ENCODE results near the gene PDE4C. TPM values are rescaled to one million over a fixed set of nuclear protein-coding genes. Genes with fewer than 3 reads are reported as not detected.

The PDE4C gene
- 0.36 TPM in 1 of 2 replicates, not detected in the other for polyA plus RNA-seq

GRCh38 chr19:18225702-18226468 lies at the start of gene PDE4C:
Gene PDE4C, minus strand, starts transcription at chr19:18226438. Its CDS starts 23 bp downstream, at chr19:18226415.

DNA sequence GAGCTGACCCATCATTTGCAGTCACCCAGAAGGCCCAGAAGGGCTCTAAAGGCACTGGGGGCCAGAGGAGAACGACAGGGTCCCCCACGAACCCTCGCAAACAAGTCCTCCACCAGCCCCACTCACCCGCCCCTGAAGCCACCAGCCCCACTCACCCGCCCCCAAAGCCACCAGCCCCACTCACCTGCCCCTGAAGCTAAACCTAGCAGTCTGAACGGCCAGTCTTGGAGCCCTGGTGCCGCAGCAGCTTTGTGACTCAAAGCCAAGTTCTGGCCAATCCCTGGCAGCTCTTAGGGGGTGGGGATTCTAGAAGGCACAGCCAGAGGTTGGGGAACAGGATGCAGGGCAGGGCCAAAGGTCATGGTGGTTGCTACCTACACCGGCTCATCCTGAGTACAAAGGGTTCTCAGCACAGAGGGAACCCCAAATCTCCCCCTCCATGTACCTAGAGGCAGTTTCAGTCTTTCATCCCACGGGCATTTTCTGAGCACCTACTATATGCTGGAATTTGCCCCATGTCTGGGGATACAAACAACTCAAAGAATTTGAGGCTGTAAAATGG lies 48.1 kb upstream of the PDE4C start, which contains the start of gene IQCN:
Gene IQCN (minus strand): TSS at position 234 of the 562 bp plus-strand sequence. CDS start 4,974 bp downstream, outside the sequence.

DNA sequence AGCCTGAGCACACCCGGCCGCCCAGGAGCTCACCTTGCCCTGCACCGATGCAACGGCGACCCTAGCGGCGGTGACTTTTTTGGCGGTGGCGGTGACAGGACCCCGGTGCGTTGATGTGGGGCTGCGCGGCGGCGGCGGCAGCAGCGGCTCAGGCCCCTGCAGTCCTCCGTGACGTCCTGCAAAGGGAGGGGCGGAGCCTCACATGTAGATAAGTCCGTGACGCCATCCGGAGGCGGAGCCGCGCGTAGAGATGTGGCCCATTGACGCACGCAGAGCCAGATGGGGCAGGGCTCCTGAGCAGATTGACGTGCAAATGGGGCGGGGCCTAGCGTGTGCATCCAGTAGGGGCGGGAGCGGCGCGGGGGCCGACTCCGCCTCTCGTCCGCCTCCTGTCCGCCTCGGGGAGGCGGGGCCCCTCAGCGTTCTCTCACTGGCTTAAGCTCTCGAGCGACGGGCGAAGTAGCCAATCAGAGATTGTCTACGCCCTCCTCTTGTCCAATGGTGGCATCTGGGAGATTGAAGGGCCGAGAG lies 22.3 kb downstream of the PDE4C start, which contains the start of gene RAB3A:
Gene RAB3A (minus strand): TSS at position 180 of the 531 bp plus-strand sequence. CDS start 1,302 bp downstream, outside the sequence.

DNA sequence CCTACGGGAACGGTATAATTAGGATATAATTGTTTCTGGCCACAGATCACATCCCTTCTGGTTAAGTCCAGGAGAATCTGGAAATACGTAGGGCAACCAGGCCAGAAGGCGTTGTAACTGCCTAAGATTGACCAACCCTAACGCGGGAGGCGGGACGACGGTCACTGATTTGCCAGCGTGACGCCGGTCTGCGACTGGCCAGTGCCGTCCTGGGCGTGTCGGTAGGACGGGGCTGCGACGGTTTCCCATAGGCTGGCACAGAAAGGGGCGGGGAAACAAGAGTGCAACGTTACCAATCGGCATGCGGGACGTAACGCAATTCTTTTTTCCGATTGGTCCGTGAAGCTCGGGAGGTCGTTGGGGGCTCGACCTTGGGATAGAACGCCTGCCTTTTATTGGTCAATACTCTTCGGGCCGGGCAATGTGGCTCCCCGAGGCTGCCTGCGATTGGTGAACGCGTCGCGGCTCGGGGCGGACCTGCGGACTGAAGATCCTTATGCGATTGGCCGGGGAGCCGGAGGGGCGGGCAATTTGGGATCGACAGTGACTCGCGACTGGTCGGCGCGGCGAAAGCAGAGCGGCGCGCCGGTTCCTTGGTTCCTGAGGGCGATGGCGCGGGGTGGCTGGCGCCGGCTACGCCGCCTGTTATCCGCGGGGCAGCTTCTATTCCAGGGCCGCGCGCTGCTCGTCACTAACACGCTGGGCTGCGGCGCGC lies 33.4 kb downstream of the PDE4C start, which contains the start of gene MPV17L2:
Gene MPV17L2 (plus strand): TSS at position 546 of the 715 bp plus-strand sequence. CDS start 64 bp downstream, at position 610.

Other genes with a start within 250 kb of the PDE4C start
- 0.15 and 0.99 TPM in 2 replicates for gene ARRDC2, start 218.3 kb downstream of the PDE4C start, polyA plus RNA-seq
- not detected in 2 replicates for gene IL12RB1, start 139.5 kb downstream of the PDE4C start, polyA plus RNA-seq
- gene MAST3, start 128.7 kb downstream of the PDE4C start, polyA plus RNA-seq: 0.20 and 7.9 TPM in 2 replicates
- 0.67 and 1.1 TPM in 2 replicates for gene PIK3R2, start 73.3 kb downstream of the PDE4C start, polyA plus RNA-seq
- 0.28 TPM in 1 of 2 replicates, not detected in the other for gene IFI30, start 52.6 kb downstream of the PDE4C start, polyA plus RNA-seq
- gene MPV17L2, start 33.2 kb downstream of the PDE4C start, polyA plus RNA-seq: 4.5 and 7.4 TPM in 2 replicates
- gene RAB3A, start 22.4 kb downstream of the PDE4C start, polyA plus RNA-seq: 66.7 and 126 TPM in 2 replicates
- 0.04 TPM in 1 of 2 replicates, not detected in the other for gene IQCN, start 48.0 kb upstream of the PDE4C start, polyA plus RNA-seq
- 12.2 and 17.8 TPM in 2 replicates for gene JUND, start 55.2 kb upstream of the PDE4C start, polyA plus RNA-seq
- 33.9 and 44.0 TPM in 2 replicates for gene LSM4, start 96.6 kb upstream of the PDE4C start, polyA plus RNA-seq
- 0.07 and 3.8 TPM in 2 replicates for gene PGPEP1, start 114.2 kb upstream of the PDE4C start, polyA plus RNA-seq
- gene GDF15, start 159.7 kb upstream of the PDE4C start, polyA plus RNA-seq: not detected in 2 replicates
- gene LRRC25, start 171.2 kb upstream of the PDE4C start, polyA plus RNA-seq: not detected in 2 replicates
- gene SSBP4, start 193.0 kb upstream of the PDE4C start, polyA plus RNA-seq: 2.9 and 4.5 TPM in 2 replicates
- 0.62 and 3.5 TPM in 2 replicates for gene ISYNA1, start 211.7 kb upstream of the PDE4C start, polyA plus RNA-seq